Smooth muscle cell (in vitro differentiated cells): ENCODE measurements around the gene PRAC1. TPM values are rescaled to one million over a fixed set of nuclear protein-coding genes. Genes with fewer than 3 reads are reported as not detected.
A peak's percentile ranks its signal among the peaks of the same experiment; 100 is the strongest.

Source experiments
- DNase-seq: peaks from one replicate; lab custom pipeline; 2025; ENCODE audit not compliant: unreplicated experiment; lab: John Stamatoyannopoulos, UW
- H2AFZ ChIP-seq: fragments of 200-600 bp; sonication (generic); 2 replicates; pipeline ENCODE4 v1.6.0; 2016; ENCODE audit warnings: antibody characterized with exemption, low read depth, mild to moderate bottlenecking
- H3F3A ChIP-seq: fragments of 200-600 bp; sonication (generic); 2 replicates; pipeline ENCODE4 v1.6.0; 2017; ENCODE audit warnings: antibody characterized with exemption, low read depth
- H3K27ac ChIP-seq: fragments of 200-600 bp; sonication (generic); 2 replicates; pipeline ENCODE4 v1.5.1; 2016; ENCODE audit warnings: low read depth, mild to moderate bottlenecking
- H3K27me3 ChIP-seq: fragments of 200-600 bp; sonication (generic); 2 replicates; pipeline ENCODE4 v1.6.1; 2016; ENCODE audit warnings: low read depth, mild to moderate bottlenecking
- H3K36me3 ChIP-seq: fragments of 200-600 bp; sonication (generic); 2 replicates; pipeline ENCODE4 v1.5.1; 2016; ENCODE audit warnings: low read depth
- H3K4me1 ChIP-seq: fragments of 200-600 bp; sonication (generic); 2 replicates; pipeline ENCODE4 v1.5.1; 2016; ENCODE audit warnings: low read depth
- H3K4me2 ChIP-seq: fragments of 200-600 bp; sonication (generic); 2 replicates; pipeline ENCODE4 v1.6.0; 2016; ENCODE audit warnings: mild to moderate bottlenecking
- H3K4me3 ChIP-seq: fragments of 200-600 bp; sonication (generic); 2 replicates; pipeline ENCODE4 v1.5.1; 2016; ENCODE audit warnings: mild to moderate bottlenecking
- H3K79me2 ChIP-seq: fragments of 200-600 bp; sonication (generic); 2 replicates; pipeline ENCODE4 v1.6.0; 2016; ENCODE audit warnings: low read depth, mild to moderate bottlenecking
- H3K9ac ChIP-seq: fragments of 200-600 bp; sonication (generic); 2 replicates; pipeline ENCODE4 v1.6.0; 2016; ENCODE audit warnings: low read depth
- H3K9me3 ChIP-seq: fragments of 200-600 bp; sonication (generic); replicated peaks from 2 replicates; pipeline ENCODE4 v1.5.1; 2016; ENCODE audit warnings: low read depth
- H4K20me1 ChIP-seq: fragments of 200-600 bp; sonication (generic); 2 replicates; pipeline ENCODE4 v1.6.0; 2016; ENCODE audit warnings: low read depth
- WGBS: methylation state at CpG from one replicate; pipeline ENCODE4 v1.1.7; 2016; ENCODE audit warnings: low lambda C conversion rate; 5-methylcytosine and 5-hydroxymethylcytosine counted together
- polyA plus RNA-seq: library from polyadenylated mRNA; unstranded; fragments of >200 nt; fragmentation: Nextera tagmentation; extraction: Ambion mirVana; gene quantifications from 2 replicates; pipeline ENCODE4 v1.2.1, GENCODE V29; 2016
- total RNA-seq: library from RNA; depleted of rRNA; stranded (reverse); fragments of >200 nt; gene quantifications from 2 replicates; pipeline ENCODE4 v1.2.3, GENCODE V29; 2014
- TF ChIP-seq, protein P1 (sequence below): fragments of 200-600 bp; sonication (generic); IDR thresholded peaks from 2 replicates; pipeline ENCODE4 v1.5.1; 2017; ENCODE audit warnings: borderline replicate concordance, mild to moderate bottlenecking, antibody characterized with exemption; ENCODE audit not compliant: insufficient read depth, poor library complexity, severe bottlenecking

The PRAC1 gene
- total and polyA plus RNA-seq, 2 experiments from 2014 or later: 6.5 TPM; not detected in 1

DNA sequence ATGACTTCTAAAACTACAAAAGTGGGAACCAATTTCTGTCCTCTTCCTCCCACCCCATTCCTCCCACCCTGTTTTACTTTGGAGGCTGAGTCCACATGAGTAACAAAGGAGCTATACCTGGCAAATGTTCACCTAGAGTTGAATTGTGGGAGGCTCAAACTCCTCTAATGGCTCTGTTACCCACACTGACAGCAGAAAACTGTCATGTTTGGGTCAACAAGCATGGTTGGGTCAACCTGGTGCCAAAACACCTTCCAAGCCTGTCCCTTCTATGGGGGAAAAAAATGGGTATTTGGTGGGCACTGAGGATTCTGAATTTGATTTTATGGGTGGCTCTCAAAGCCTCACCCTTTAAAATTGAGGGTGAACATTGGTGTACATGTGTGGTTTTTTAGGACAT is 18.2 kb upstream of the PRAC1 start:
- Histone ChIP-seq H3K36me3 (no peaks in the 10 kb centered on the region), H3K9me3 (no peaks in the 10 kb centered on the region), H2AFZ (no peak overlapping the region), H3K4me3 (no peak overlapping the region), H3K9ac (no peak overlapping the region), H3K4me1 (no peaks in the 10 kb centered on the region), H3F3A (no peaks in the 10 kb centered on the region), H4K20me1 (no peaks in the 10 kb centered on the region), H3K79me2 (no peaks in the 10 kb centered on the region), H3K27me3 (peaks cover 98% of the 10 kb centered on the region), H3K27ac (no peak overlapping the region), H3K4me2 (no peak overlapping the region)
- no peak for DNase-seq
- TF ChIP-seq, protein P1, sequence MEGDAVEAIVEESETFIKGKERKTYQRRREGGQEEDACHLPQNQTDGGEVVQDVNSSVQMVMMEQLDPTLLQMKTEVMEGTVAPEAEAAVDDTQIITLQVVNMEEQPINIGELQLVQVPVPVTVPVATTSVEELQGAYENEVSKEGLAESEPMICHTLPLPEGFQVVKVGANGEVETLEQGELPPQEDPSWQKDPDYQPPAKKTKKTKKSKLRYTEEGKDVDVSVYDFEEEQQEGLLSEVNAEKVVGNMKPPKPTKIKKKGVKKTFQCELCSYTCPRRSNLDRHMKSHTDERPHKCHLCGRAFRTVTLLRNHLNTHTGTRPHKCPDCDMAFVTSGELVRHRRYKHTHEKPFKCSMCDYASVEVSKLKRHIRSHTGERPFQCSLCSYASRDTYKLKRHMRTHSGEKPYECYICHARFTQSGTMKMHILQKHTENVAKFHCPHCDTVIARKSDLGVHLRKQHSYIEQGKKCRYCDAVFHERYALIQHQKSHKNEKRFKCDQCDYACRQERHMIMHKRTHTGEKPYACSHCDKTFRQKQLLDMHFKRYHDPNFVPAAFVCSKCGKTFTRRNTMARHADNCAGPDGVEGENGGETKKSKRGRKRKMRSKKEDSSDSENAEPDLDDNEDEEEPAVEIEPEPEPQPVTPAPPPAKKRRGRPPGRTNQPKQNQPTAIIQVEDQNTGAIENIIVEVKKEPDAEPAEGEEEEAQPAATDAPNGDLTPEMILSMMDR: no peak

DNA sequence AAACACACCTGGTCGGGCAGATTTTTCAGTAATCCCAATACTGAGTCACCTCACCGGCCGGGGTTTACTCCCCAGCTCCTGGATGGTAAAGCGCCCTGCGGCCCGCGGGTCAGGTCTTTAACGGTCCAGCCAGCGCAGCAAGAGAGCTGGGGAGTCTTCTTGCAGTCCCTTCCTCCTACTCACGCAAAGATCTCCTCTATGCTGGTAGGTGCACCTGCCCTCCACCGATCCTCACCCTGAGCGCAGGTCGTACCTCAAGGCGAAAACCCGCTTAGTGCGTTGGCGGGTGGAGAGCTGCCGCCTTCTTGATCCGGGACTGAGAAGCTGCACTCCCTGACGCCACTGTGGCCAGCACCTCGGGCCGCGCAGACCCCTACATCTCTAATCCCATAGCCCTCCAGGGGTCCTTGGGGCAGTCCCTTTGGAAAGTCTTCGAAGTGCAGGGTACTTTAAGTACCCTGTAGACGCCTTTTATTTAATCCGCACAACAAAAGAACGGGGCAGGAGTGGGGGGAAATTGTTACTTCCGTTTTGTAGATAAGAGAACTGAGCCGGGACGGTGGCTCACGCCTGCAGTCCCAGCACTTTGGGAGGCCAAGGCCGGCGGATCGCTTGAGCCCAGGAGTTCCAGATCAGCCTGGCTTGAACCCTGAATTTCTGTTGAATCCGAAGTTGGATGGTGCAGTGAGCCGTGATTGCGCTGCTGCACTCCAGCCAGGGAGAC is 16.6 kb upstream of the PRAC1 start:
- Histone ChIP-seq H3K4me1 (no peaks in the 10 kb centered on the region), H3K27me3 (peaks cover 98% of the 10 kb centered on the region), H3K27ac (no peak overlapping the region), H3K9ac (no peak overlapping the region), H3K4me3 (no peak overlapping the region), H3K36me3 (no peaks in the 10 kb centered on the region), H2AFZ (no peak overlapping the region), H3K4me2 (peak overlapping the region; percentile 27), H3F3A (no peaks in the 10 kb centered on the region), H3K9me3 (no peaks in the 10 kb centered on the region), H3K79me2 (no peaks in the 10 kb centered on the region), H4K20me1 (no peaks in the 10 kb centered on the region)
- DNase-seq: no peak
- WGBS: 20% methylated on average over 37 of the region's 37 CpGs
- TF ChIP-seq, protein P1: no peak

DNA sequence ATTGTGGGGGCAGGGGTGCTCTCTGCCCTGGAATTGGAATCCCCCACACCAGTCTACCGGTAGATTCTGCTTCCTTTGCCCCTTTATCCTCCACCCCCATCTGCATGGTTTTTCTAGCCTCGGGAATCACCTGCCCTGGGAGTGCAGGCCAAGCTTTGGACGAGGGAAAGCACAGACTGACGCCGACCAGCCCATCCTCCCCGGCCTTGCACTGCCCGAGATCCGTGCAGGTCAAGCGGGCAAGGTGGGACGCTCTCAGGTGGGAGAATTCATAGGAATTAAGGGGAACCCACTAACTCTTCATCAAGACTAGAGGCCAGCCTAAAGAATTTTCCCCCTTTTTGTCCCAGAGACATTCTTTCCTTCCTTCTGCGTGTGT is 16.1 kb upstream of the PRAC1 start:
- H3K27me3 ChIP-seq: peaks cover 98% of the 10 kb centered on the region
- peak overlapping the region; percentile 27 for H3K4me2 ChIP-seq
- H3K9me3 ChIP-seq: no peaks in the 10 kb centered on the region
- H3K27ac ChIP-seq: no peak overlapping the region
- H3K79me2 ChIP-seq: no peaks in the 10 kb centered on the region
- H3K4me1 ChIP-seq: no peaks in the 10 kb centered on the region
- H4K20me1 ChIP-seq: no peaks in the 10 kb centered on the region
- TF ChIP-seq, protein P1: no peak
- WGBS: 43% methylated on average over 11 of the region's 11 CpGs
- H3K4me3 ChIP-seq: no peak overlapping the region
- no peaks in the 10 kb centered on the region for H3F3A ChIP-seq
- H2AFZ ChIP-seq: no peak overlapping the region
- no peaks in the 10 kb centered on the region for H3K36me3 ChIP-seq
- no peak for DNase-seq
- H3K9ac ChIP-seq: no peak overlapping the region

DNA sequence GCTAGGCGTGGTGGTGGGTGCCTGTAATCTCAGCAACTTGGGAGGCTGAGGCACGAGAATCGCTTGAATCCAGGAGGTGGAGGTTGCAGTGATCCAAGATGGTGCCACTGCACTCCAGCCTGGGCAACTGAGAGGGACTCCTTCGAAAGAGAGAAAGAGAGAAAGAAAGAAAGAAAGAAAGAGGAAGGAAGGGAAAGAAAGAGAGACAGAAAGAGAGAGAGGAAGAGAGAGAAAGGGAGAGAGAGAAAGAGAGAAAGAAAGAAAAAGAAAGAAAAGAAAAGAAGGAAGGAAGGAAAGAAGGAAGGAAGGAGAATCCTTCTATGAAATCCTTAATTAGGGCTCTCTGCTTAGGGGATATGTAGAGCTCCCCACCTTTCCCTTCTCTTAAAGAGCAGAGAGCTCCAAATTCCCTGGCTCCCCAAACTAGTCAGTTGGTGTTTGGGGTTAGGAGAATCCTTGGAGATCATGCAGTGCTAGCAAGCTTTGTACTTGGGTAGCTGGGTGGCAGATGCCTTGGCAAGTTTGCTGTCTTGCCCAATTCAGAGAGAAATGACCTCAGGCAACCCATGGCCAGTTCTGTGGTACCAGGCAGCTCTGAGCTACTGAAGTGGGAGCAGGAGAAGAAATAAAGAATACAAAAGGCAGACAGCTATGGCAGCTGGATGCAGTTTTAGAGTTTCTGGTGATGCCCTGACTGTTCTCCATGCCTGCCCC is 15.2 kb upstream of the PRAC1 start:
- H3K27ac ChIP-seq: no peak overlapping the region
- H3K9ac ChIP-seq: no peak overlapping the region
- no peak overlapping the region for H3K4me2 ChIP-seq
- TF ChIP-seq, protein P1: no peak
- no peaks in the 10 kb centered on the region for H3K79me2 ChIP-seq
- DNase-seq: no peak
- WGBS: 93% methylated on average over 4 of the region's 4 CpGs
- H3K36me3 ChIP-seq: no peaks in the 10 kb centered on the region
- H3K4me1 ChIP-seq: no peaks in the 10 kb centered on the region
- no peaks in the 10 kb centered on the region for H4K20me1 ChIP-seq
- H2AFZ ChIP-seq: no peak overlapping the region
- no peaks in the 10 kb centered on the region for H3K9me3 ChIP-seq
- H3F3A ChIP-seq: no peaks in the 10 kb centered on the region
- H3K27me3 ChIP-seq: peaks cover 98% of the 10 kb centered on the region
- no peak overlapping the region for H3K4me3 ChIP-seq
